ENCODE measurements around the gene NOX5.
"Not testable (repeated sequence)": the region's sequence is repeated elsewhere in the genome, so short reads cannot be mapped to it uniquely, and the experiment has no call there.

NOX5 gene

DNA sequence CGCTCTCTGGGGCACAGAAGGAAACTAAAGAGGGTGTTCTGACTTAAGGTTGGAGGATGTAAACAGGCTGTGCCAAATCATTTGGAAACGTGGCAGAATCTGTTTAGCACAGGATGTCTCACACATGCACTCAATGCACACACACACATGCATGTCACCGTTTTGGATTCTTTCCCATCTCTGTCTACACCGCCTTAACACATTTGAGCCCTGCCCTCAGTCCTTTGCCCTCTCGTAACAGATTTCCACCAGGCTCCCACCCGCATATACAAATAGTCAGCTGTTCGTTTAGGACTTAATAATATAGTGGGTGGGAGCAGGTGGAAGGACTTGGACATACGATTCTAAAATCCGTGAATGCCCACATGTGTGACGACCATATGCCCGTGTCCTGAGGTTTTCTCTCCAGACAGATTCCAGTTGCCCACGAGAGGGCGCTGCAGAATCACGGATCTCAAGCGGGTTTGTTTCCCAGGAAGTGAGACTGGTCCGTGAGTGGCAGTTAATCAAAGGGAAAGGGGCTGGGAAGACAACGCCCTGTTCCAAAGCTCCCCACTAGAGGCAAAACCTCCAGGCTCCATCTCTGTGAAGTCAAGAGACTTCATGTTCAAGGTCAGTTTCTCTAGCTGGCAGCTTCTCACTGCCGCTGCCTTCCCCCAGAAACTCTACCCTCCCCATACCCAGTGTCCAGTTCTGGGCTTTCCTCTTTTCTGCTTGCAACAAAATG lies 44.5 kb downstream of the NOX5 start:
- DNase-seq (ENCODE audit: low spot score): peak; percentile 99

DNA sequence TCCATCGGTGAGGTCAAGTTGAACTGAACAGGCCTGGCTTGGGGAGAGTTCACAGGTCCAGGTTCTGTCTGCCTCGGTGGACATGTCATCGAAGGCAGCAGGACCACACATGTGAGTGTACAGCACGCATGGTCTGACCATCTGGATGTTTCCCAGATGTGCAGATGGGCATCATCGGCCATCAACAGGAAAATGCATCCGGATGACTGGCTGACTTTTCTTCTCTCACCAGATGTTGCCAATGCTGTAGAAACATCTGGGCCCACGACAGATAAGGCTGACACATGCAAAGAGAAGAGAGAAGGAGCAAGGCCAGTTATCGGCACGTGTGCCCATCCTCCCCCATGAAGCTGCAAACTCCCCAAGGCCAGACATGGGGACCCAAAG lies 45.1 kb downstream of the NOX5 start:
- no peak for DNase-seq (ENCODE audit: low spot score)

DNA sequence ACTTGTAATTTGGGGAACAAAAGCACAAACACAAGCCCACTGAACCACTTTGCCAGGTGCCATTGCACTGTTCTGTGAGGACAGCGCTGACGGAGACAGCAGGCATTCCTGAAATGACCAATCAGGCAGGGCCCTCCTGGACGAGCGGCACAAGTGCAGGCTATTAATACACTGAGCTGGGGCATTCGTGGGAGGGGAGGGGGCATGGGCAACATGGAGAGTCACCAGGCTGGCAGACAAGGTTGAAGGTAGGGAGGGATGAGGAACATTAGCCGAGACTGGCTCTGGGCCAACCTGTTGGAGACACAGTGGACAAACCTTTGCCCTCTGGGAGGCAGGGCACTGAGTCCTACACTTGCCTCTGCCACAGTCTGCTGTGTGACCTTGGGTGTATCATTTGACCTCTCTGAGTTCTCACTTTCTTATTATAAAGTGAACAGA lies 45.6 kb downstream of the NOX5 start:
- peak; percentile 33 for DNase-seq (ENCODE audit: low spot score)

DNA sequence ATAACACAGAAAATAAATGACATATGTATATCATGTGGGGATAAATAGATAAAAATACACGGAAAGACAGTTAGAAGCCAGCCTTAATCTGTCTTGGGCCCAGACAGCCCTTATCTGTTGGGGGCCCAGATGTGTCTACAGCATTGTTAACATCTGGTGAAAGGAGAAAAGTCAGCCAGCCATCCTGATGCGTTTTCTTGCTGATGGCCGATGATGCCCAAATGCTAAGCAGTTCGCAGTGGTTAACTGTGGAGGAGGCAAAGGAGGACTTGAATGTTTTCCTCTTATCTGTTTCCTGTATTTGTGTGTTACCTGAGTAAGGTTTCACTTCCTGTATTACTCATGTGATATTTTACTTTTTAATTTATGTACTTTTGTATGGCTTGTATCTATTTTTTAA lies 46.2 kb downstream of the NOX5 start:
- no peak for DNase-seq (ENCODE audit: low spot score)

DNA sequence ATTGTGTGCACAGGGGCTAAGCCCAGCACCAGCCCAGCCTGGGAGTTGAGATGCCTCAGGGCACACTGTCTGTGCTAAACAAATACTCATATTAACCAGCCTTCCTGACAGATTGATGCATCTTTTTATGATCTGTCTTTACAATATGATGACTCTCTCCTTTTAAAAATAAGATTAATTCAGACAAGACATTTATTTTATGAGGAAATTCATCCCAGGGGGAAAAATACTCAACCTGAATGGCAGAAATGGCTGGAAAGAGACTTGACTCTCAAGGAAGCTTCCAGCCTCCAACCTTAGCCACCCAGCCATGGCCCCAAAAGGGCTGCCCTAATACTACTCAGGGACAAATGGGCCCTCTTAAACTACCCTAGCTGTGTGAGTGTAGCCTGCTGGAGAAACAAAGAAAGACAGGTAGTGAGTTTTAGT lies 46.9 kb downstream of the NOX5 start:
- no peak for DNase-seq (ENCODE audit: low spot score)

DNA sequence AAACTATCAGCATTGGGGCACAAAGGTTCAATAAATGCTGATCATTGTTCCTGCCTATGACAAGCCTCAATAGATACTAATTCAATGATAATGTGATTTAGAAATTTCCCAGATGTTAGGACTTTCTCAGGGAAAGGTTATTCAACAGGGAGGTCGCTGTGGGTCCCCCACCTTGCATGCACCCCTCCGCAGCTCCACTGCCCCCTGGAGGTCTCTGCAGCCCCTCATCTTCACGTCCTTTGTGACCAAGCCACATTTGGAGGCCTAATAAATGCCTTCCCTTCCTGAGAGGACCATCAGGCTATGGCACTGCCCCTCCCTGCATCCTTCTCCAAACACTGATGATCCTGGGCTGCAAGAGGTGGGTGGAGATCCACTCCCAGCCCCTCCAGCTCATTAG lies 50.2 kb downstream of the NOX5 start:
- no peak for DNase-seq (ENCODE audit: low spot score)

DNA sequence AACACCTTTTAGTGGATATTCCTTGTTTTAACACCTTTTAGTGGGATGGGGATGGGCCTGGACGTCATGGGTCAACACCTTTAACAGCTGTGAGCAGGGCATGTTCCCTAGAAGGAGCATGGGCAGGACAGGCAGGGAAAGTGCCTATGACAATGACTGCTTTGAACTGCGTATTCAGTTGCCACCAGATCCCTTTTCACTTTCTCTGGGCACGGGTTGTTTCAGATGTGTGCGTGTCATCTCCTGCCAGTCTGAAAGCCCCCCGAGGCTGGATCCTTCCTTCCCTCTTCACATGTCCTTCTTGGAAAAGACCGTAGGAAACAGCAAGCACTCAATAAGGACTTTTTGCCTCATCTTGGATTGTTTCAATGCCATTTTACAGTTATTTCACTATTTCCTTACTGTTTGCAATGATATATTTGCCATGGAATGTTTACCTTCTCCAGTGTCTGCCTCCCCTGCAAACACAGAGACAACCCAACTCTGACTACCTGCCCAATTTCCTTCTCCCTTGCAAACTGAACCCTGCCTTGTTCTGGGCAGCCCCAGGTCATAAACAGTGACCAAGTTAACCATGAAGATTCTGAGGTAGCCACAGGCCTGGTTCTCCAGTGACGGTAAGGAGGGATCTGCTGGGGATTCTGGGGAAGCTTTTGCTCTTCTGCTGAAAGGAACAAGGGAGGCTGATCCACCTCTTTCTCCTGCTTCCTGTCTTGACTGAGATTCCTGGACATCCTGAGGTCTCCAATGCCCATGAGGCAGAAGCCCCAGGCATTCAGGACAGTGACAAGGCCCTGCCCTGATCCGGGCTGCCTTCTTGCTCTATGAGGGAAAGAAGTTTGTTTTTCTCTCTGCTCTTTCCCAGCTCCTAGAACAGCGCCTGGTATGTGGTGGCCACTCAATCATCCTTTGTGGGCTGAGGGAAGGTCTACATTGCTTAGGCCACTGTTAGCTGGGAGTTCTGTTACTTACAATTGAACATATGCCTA lies 51.8 kb downstream of the NOX5 start:
- DNase-seq (ENCODE audit: low spot score): no peak

DNA sequence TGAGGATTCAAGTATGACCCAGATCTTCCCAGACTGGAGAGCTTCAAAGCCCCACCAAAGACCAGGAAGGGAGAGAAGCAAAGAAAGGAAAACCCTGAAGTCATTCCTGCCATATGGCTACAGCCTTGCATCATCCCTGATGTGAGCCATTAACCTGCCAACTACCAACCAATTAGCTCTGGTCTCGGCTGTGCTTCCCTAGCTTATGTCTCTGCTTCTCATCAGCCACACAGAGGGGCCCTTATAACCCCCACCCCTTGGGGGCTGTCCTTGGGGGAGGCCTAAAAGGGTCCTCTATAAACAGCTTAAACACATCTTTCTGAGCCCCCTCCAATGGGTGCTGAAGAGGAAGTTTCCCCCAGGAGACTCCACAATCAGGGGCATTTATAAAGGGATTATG lies 52.8 kb downstream of the NOX5 start:
- no peak for DNase-seq (ENCODE audit: low spot score)

DNA sequence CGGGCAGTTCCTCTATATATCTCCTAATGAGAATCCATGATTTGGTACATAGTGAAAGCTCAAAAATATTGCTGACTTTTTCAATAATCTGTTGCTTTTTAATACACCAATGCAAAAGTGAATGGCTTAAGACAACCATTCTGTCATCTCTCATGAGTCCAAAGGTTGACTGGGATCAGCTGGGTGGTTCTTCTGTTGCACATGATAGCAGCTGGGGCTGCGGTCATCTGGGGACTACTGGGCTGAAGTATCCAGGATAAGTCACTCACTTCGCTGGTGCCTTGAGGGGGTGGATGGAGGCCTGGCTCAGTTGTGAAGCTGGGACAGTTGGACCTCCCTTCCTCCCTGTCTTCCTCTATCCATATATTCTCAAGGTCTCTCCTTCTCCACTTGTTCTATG lies 53.7 kb downstream of the NOX5 start:
- DNase-seq (ENCODE audit: low spot score): no peak

DNA sequence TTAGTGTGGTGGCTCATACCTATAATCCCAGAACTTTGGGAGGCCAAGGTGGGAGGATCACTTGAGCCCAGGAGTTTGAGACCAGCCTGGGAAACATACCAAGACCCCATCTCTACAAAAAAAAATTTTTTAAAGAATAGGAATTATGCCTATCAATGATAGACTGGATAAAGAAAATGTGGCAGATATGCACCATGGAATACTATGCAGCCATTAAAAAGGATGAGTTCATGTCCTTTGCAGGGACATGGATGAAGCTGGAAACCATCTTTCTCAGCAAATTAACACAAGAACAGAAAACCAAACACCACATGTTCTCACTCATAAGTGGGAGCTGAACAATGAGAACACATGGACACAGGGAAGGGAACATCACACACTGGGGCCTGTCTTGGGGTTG lies 54.8 kb downstream of the NOX5 start:
- DNase-seq (ENCODE audit: low spot score): not testable (repeated sequence)

DNA sequence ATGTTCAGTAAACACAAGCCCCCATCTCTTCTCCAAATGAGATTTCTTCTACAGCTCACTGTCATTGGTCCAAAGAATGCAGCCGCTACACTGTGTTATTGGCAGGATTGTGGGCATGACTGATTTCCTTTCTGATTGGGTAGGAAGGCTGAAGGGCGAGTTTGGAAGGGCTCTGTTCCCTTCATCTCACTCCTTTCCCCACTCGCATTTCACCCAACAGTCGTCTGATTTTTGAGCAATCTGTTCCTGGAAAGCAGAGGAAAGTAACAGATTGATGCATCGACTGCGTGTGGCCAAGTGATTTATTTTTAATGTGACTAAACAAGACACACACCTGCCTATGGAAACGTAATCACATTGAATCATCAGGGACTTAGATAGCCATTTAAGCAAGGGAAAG lies 55.5 kb downstream of the NOX5 start:
- no peak for DNase-seq (ENCODE audit: low spot score)

DNA sequence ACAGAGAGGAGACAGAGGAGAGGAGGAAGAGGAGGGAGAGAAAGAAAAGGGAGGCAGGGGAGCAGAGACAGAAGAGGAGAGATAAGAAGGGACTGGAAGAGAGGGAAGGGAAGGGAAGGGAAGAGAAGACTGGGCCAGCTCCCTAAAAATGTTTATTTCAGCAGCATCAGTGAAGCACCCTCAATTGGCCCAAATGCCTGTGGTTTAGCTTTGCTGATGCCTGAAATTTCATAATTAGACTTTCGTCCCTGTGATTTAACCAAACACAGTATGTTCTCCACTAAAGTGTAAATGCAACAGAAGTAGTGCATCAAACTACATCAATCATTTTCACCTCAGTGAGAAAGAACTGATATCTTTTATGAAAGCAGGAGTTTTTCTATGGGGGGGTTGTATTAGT lies 55.9 kb downstream of the NOX5 start:
- DNase-seq (ENCODE audit: low spot score): no peak

DNA sequence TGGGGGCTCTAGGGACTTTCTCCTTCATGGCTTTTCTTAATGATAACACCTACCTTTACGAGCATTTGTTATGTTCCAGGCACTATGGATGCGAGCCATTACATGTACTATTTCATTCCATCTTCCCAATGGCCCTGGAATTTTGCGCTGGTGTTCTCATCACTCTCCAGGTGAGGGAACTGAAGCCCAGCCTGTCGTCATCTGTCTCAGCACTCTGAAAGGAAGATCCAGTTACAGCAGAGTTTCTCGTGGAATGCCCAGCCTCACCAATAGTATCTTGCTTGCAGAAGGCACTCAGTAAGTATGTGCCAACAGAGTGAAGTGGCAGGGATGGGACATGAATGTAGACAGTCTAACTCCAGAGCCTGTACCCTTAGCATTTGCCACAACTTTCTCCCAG lies 56.8 kb downstream of the NOX5 start:
- DNase-seq (ENCODE audit: low spot score): no peak

DNA sequence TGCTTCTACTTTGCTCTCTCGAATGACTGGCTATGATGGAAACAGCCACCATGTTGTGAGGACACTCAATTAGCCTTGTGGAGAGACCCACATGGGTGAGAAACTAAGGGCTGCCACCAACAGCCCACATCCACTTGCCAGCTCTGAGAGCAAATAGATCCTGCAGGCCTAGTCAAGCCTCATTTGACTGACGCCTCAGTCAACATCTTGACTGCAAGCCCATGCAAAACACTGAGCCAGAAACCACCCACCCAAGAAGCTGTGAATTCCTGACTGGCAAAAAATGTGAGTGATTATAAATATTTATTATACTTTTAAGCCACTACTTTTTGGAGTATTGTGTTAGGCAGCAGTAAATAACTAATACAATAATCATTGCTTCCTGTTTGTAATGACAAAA lies 58.4 kb downstream of the NOX5 start:
- DNase-seq (ENCODE audit: low spot score): no peak

DNA sequence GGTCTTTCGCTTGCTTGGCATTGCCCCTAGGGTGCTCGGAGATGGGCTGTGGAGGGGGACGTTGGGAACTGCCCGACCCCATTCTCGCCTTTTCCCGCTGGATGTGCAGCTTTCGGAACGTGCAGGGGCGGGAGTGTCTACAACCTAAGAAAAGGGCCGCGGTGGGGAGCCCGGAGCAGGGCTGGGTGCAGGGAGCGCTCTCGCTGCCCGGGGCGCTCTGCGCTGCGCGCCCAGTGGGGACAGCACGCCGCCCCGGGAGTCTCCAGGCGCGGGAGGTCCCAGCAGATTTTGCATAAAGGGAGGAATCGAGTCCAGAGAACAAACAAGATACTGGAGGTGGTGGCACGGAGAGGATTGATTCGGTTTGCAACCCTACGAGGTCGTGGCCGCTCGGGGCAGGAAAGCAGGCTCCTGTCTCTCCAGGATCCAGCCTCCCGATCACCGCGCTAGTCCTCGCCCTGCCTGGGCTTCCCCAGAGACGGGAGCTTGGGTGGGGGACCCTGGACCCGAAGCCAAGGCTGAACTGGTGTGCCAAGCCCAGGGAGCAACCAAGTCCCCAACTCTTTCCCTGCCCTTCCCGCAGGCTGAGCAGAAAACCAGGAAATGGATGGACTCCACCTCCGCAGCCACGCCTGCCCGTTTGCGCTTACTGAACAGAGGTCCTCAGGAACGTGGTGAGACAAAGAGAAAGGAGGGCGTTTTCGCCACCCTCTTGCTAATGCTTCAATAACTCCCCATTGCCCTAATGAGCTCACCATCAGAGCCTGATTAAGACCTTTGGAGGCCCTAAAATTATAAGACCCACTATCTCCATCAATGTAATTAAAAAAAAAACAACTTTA lies 59.7 kb downstream of the NOX5 start:
- DNase-seq (ENCODE audit: low spot score): peak; percentile 80

DNA sequence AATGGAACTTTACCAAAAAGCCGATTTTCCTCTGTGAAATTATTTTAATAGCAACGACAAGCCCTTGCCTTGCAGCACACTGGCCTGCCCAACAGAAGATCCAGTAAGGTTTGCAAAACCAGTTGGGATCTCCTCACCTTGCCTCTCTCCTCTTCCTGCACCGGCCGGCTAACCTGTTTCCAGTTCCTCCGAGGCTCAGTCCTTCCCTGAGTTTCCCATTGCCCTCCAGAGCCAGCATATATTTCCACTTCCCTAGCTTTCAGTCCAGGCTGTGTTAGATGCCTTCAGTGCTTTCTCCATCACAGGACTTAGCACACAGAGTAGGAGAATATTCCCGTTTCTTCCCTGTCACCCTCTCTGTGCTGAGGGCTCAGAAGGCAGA lies 60.3 kb downstream of the NOX5 start:
- peak; percentile 63 for DNase-seq (ENCODE audit: low spot score)

DNA sequence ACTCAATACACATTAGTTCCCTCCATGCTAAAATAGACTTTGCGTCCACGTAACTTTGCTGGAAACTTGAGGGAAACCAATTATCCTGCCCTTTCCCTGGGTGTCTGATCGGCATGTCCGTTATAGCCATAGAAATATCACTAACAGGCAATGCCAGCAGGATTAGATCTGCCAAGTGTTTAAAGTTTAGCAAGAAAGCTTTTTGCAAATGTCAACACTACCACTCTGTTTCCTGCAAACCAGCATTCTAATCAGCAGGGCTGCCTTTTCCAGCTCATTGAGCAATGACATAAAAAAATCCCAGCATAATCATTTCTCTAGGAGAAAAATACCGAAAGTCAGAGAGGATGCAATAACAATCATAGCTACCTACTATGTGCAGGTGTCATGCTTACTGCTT lies 60.9 kb downstream of the NOX5 start:
- DNase-seq (ENCODE audit: low spot score): no peak

DNA sequence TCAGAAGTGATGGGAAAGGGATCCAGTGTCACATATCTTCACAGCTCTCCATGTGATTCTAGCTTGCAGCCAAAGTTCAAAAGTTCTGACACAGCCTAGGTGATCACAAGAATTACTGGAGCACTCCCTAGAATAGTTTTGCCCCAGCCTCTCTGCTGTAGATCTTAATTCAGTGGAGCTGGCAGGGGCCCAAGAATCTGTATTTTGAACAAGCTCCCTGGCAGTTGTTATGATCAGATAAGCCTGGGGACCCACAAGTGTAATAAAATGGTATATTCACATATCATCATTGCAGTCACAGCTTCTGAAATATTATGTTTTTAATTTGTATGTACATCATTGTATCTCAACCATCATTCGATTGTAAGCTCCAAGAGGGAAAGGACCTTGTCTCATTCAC lies 62.3 kb downstream of the NOX5 start:
- no peak for DNase-seq (ENCODE audit: low spot score)

DNA sequence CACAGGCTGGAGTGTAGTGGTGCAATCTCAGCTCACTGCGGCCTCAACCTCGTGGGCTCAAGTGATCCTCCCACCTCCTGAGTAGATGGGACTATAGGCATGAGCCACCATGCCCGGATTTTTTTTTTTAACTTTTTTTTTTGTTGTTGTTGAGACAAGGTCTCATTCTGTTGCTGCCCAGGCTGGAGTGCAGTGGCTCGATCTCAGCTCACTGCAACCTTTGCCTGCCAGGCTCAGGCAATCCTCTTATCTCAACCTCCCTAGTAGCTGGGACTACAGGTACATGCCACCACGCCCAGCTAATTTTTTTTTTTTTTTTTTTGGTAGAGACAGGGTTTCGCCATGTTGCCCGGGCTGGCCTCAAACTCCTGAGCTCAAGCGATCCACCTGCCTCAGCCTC lies 64.1 kb downstream of the NOX5 start:
- no peak for DNase-seq (ENCODE audit: low spot score)

DNA sequence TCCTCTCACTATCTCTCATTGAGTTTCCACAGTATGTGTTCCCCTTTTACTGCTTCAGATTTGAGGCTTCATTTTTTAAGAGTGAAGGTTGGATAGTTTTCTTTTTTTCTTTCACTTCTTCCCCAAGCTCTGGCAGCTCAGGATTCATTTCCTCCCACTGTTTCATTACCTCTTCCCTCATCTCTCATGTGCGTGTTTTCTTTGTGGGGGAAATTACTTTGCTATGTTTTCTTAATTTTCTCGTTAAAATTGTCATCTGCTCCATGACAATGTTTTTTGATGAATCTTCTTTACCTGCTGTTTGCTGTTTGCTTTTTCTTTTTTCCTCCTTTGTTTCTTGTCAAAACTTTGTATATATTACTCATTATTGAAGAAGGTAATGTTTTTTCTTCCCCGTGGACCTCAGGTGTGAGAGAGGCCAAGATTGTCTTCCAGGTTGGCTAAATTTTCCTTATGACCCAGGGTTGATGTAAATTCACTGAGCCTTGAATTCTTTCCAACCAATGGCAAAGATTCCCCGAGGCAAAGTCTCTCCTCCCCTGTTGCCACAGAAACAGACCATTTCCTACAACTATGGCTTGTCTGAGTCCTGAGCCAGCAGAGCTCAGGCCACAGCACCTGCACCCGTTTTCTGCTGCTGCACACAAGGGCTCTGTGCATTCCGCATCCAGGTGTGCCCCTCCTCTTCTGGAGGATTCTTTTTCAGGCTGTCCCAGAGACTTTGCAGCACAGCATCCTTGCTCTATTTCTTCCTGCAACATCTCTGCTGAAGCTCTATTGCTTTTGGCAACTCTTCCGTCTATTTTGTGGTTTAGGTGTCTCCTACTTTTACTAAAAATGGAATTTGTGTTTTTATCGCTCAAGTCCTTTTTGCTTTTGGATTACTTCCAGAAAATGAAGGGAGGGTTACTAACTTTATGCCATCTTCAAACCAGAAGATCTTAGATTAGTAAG lies 66.1 kb downstream of the NOX5 start:
- DNase-seq (ENCODE audit: low spot score): peak; percentile 68

DNA sequence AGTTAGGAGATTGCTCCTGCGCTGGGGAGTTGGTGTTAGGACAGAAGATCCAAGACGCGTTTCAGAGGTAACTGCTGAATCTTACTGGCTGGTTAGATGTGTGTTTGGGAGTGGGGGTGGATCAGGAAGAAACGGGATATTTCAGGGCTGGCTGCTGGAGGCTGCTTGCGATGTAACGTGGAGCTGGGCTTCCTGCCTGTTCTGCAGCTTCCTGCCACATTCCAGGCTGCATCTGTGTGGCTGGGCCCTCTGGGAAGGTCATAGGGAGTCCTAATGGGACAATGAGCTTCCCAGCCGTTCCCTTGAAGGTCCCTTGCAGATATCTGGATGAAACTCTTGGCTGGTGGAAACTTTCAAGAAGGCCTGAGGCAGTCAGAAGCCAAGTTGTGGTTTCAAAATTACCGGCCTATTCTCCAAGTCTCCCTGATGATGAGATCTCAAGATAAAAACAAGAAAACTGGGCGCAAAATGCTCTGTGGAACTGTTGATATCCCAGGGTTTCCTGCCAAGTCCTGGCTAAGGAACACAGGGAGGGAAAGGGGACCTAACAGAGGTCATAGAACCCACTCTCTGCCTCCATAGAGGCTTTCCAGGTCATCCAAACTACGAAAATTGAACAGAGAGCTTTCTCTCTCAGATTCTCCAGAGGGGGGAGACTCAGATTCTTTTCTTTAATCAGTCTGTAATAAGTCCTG lies 67.0 kb downstream of the NOX5 start:
- no peak for DNase-seq (ENCODE audit: low spot score)

All from iPS-NIHi11 (cell line).